Activated CD8-positive, alpha-beta memory T cell treated with anti-CD3 and anti-CD28 coated beads, Interleukin-2, amount 50 U/mL, for 4 hours (primary cell): Measurements from ENCODE around the gene RASSF3.
"Not testable (repeated sequence)": the region's sequence is repeated elsewhere in the genome, so short reads cannot be mapped to it uniquely, and the experiment has no call there.

Source experiments
- DNase-seq: peaks from one replicate; pipeline ENCODE4 v3.0.0-alpha.2; 2020

The RASSF3 gene

DNA sequence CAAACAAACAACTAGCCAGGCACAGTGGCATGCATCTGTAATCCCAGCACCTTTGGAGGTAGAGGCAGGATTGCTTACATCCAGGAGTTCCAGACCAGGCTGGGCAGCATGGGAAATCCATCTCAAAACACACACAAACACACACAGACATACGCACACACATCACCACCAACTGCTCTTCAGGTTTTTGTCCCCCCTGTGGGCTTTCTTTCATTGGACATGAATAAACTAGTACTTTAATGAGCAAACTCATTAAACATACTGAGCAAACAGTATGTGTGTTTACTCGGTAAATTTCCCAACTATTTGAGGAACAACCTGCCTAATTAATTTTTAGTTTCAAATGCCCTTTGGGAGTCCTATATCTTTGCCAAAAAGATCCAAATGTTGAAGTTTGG, 10.1 kb upstream of the RASSF3 start:
- no peak for DNase-seq

DNA sequence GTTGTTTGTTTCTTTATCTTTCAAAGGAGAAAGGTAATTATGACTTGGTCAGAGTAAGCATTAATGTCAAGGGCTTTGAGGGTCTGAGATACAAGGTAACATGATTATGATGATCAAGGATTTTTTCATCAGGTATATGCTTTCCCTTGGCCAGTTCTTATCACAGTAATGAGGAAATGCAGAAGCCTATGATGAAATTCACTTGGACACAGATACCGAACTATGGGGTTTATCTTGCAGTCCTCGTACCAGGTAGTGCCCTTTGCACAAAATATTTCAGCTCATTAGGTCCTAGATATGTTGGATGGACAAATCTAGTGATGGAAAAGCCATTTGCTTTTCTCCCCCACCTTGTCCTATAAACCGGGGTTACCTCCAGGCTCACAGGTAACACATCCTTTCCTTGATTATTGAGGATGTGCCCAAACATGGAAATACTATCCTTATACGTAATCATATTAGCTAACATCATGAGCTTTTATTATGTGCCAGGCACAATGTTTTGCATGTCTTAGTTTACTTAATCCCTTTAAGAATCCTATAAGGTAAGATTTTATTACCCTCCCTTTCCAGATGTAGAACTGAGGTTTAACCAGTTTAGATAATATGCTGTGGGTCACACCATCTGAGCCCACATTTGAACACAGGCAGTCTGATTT, 7.0 kb upstream of the RASSF3 start:
- no peak for DNase-seq

DNA sequence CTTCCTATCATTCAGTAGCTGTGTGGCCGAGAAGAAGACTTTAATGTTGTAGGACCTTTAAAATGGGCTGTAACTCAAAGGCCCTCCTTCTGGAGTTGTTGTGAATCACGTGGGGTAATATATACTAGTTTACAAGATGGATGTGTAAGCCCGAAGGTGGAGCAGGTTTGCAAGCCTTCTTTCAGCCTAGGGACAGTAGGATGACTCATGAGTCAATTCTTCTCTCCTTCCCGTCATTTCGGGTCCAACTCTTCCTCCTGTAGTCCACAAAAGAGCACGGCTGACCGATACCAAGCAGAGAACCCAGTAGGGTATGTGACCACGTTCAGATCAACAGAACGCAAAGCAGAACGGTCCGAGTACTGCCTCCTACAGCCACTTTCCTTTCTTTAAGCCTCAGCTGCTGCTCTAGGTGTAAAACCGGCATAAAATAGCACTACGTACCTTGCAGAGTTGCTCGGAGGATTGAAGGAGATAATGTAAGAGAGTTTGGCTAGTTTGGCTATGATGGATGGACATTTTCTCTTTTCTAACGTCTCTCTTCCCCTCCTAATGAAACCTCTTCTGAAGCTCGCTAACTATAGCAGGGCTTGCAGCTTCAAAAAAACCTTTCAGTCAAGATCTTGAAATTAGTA, 1.3 kb upstream of the RASSF3 start:
- DNase-seq = peak; percentile 41

DNA sequence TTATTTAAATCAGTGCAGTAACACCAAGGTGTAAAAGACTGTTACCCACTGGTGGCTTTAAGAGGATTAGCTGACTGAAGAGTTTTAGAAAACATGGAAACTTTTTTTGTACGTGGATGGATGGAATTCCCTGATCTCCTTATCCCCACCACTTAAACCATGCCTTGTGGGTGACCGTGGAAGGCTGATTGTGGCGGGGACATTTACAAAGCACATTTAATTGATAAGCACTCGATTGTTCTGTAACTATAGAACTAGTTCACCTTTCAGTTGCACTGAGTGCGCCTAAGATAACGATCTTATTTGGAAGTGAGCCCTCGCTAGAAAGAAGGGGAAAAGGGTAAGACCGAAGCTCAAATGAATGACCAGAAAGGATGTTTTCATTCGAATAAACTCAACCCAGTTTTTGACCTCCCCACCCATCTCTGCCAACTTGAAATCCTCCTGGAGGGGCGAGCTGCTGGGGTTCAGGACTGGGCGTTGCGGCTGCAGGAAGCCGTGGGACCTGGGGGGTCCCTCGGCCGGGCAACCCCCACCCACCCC, 688 bp upstream of the RASSF3 start:
- no peak for DNase-seq

DNA sequence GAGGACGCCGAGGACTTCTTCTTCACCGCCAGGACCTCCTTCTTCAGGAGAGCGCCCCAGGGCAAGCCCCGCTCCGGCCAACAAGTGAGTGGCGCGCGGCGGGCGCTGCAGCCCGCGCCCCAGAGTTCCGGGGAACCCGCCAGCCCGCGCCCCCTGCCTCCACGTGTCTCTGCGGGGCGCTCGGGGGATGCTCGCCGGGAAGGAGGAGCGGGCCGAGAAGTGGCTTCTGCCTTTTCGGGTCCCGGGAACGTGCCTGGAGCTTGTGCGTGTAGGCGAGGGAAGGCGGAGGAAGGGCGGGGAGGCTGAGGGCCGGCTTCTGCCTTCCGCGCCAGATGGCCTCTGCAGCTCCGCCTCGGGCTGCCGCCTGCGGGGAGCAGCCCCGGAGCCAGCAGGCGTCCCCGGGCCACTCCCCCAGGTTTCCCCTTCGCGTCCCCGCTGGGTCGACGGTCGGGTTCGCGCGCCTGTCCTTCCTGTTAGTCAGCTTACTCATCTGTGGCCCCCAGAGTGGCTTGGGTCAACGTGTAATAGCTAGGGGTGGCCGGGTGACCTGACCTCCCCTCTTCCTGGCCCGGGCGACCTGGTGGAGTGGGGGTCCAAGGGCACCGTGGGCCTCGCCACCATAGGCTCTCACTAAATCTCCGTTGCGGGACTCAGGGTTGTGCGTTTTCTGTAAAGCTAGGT, 505 bp downstream of the RASSF3 start:
- peak; percentile 70 for DNase-seq

DNA sequence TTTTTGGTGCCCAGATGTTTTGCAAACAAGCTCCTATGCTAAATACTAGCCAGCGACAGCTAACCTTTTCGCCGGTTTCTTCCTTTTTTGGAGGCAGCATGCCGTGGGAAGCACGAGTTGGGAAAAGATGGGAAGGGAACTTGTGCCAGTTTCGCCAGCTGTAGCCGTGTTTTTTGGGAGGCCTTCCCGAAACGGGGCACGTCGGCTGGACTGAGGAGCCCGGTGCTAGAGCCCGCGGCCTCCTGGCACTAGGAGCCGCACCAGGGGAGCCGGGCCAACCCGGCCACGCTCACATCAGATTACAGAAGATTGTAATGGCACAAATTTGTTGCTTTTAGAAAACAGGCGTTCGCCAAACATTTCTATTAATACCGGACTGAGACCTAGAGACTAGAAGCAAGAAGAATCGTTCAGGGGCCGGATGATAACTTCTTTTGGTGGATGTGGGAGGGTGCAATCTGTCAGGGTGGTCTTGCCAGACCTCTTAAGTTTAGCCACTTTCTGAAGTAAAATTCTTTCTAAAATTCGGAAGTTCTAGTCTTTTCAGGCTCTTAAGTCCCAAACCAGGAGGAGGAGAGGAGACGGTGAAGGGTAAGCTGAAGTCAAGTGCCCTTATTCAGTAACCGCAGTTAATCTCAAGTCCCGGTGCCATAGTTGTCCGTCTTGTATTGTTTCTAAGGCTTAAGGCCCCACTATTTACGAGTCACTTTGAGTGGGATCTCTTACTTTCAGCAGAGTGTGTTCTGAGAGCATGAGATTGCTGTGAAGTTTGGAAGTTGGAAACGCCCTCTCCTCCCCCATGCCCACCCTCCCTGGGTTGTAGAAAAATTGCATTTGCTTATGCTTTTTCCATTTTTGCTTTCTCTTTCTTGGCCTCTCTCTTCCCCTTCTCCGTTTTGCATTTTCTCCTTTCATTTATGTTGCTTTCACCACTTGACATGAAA, 1.3 kb downstream of the RASSF3 start:
- DNase-seq = peak; percentile 24

DNA sequence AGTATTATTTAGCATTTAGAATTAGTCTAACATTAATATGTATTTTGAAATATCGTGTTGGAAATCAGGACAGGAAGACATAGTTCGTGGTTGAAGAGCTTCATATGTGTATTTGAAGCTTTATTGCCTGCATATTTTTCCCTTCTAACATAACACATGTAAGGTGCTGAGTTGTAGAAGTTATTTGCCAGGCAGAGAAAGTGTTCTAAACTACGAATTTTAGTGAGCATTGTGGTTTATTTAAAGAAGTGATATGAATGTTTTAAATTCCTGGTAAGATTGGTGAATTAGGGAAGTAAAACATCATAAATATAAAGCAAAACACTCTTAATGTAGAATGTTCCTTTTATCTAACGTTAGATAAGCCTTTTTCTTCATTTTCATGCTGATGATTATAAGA, 2.5 kb downstream of the RASSF3 start:
- no peak for DNase-seq

DNA sequence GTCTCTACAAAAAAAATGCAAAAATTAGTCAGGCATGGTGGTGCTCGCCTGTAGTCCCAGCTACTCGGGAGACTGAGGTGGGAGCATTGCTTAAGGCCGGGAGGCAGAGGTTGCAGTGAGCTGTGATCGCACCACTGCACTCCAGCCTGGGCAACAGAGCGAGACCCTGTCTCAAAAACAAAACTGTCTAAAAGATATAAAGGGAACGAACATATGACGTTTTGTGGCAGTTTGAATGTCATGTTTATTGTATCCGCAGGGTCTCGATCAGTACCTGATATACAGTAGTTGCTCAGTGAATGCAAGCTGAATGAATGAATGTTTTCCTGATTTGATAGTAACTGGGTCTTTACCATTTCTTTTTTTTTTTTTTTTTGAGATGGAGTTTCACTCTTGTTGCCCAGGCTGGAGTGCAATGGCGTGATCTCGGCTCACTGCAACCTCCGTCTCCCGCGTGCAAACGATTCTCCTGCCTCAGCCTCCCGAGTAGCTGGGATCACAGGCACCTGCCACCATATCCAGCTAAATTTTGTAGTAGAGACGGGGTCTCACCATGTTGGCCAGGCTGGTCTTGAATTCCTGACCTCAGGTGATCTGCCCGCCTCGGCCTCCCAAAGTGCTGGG, 3.6 kb downstream of the RASSF3 start:
- DNase-seq = not testable (repeated sequence)

DNA sequence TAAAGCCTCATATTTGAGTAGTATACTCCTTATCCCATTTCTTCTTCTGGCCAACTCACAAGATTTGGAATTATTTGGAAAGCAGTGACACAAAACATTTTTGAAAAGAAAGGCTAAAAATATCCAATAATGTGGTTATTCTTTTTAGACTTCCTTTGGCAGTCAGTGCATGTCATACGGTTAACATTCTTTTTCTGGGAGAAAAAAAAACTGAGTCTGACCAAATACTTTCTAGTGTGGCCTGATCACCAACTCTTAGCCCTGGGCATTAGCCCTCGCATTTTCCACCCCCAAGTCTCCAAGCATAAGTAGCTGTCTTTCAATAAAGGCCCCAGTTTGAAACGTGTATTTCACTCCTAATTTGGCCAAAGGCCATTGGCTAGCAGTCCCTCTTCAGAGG, 5.9 kb downstream of the RASSF3 start:
- no peak for DNase-seq

DNA sequence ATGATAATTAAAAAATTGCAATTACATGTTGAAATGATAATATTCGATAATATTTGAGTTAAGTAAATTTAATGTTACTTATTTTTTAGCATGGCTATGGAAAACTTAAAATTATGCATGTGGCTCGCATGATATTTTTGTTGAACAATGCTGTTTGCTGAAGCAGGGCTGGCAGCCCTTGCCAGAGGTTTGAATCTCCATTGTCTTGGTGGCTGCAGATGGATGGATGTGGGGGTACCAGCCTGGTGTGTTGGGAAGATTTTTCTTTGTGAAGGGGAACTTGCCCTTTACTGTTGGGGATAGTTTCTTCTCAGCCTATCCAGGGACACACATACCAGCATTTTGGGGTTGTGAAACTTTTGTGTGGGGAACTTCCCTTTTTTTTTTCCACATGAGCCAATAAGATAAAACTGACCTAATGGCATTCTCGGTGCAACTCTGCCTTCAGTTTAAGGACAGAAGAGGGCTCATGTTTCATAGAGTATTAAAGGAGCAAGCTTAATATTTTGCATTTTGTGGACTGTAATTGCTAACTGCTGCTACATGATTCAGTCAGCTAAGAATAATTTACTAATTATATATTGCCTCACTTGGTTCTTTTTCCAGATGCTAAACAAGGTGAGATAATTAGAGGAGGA, 8.8 kb downstream of the RASSF3 start:
- DNase-seq = no peak

DNA sequence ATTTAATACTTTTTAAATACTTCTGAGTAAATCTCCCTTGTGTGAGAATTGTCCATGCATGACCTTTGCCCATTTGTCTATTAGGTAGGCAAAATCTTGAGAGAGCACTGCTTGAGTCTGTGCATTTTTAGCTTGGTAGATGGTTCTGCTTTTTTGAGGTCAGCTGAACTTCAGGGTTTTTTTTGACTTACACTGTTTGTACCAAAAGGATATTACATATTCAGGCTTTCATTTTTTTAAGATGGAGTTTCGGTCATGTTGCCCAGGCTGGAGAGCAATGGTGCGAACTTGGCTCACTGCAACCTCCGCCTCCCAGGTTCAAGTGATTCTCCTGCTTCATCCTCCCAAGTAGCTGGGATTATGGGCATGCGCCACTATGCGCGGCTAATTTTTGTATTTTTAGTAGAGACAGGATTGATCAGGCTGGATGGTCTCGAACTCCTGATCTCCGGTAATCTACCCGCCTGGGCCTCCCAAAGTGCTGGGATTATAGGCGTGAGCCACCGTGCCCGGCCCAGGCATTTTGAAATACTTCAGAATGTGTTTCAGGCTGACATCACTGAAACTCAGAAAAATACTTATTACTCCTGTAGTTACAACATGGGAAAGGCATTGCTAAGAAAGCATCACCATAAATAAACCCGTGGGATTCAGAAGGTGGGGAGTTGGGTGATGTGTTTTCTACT, 11.1 kb downstream of the RASSF3 start:
- DNase-seq = no peak

DNA sequence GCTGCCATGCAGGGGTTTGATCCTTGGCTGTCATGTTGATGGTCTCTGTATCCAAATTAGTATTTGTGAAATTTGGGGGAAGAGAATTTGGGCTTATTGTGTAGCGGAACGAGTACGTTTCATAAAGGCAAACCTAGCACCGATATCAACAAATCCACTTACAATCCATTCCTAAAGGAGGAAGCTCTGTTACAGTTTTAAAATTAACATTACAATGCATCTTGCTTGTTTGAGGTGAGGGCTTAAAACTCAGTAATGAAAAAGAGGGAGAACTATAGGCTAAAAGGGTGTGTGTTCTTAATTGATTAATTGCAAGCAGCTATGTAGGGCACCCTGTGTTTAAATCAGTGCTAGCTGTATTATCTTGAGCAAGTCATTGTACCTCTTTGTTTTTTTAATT, 13.7 kb downstream of the RASSF3 start:
- no peak for DNase-seq

DNA sequence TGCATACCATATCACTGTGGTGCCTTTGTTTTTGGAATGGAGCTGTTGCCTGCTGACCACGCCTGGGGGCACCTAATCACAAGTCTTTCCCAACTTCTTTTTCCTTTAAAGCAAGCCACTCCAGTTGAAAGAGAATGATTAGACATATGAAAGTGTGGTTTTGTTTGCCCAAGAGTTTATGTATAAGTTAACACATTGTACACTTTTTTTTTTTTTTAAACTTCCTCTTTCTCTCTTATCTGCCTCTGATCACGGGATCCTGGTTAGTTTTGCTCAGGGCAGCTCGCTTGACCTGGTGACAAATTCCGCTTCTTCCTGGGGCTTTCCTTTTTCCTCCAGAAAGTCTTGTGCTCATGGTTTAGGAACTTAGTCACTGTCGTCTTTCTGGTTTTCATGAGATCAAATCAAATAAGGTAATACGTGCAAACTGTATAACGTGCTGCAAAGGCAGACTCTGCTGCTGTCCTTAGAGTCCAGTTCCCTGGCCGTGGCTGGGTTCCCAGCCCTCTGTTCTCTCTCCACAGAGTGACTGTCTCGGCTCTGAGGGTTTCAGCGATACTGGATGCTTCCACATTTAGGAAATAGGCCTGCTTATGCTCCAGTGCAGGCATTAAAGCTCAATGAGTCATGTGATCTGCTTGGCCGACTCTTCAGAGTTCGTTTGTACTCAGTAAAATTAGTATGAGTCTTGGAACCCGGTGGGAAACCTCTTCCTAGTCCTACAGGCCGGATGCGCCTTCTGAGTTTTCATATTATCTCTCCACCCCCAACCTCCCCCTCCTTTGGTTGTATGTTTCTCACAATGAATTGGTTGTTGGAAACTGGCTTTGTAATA, 15.2 kb downstream of the RASSF3 start:
- DNase-seq = no peak

DNA sequence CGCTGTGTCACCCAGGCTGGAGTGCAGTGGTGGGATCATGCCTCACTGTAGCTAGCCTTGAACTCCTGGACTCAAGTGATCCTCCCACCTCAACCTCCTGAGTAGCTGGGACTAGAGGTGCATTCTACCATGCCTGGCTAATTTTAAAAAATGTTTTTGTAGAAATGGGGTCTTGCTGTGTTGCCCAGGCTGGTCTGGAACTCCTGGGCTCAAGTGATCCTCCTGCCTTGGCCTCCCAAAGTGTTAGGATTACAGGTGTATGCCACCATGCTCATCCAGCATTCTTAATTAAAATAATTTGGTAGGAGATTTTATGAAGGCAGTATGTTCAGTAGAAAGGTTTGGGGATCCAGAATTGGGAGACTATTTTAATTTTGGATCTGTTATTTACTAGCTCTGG, 16.3 kb downstream of the RASSF3 start:
- not testable (repeated sequence) for DNase-seq

DNA sequence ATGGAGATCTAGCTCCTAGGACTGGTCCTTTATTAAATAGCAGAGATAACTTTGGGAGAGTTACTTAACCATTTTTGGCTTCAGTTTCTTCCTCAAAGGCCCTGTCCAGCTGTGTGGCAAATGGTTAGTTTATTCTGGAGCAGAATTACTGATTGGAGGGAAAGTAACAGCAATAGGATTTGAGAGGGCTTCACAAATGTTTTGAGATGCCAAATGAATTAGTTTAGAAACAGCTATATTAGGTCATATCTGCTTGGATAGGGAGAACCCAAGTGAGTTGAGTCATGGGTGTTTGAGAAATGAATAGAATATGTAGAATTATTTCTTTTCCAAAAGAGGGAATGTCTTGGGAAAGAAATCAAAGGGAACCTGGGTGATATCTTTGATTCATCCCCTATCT, 17.5 kb downstream of the RASSF3 start:
- DNase-seq = no peak

DNA sequence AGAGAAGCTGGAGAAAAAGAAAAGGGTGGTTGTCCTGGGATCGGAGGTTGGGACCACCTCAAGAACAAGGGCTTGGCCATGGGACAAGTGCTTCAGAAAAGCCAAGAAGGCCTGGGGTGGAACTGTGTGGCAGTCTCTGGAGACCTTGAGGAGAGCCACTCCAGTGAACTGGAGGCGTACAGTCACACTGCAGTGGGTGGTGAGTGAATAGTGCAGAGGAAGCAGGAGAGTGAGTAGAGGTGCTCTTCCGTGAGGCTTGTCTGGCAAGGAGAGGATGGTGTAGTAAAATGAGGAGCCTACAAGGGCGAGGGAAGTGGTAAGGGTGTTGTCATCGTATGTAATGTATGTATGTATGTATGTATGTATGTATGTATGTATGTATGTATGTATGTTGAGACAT, 20.9 kb downstream of the RASSF3 start:
- DNase-seq = no peak

DNA sequence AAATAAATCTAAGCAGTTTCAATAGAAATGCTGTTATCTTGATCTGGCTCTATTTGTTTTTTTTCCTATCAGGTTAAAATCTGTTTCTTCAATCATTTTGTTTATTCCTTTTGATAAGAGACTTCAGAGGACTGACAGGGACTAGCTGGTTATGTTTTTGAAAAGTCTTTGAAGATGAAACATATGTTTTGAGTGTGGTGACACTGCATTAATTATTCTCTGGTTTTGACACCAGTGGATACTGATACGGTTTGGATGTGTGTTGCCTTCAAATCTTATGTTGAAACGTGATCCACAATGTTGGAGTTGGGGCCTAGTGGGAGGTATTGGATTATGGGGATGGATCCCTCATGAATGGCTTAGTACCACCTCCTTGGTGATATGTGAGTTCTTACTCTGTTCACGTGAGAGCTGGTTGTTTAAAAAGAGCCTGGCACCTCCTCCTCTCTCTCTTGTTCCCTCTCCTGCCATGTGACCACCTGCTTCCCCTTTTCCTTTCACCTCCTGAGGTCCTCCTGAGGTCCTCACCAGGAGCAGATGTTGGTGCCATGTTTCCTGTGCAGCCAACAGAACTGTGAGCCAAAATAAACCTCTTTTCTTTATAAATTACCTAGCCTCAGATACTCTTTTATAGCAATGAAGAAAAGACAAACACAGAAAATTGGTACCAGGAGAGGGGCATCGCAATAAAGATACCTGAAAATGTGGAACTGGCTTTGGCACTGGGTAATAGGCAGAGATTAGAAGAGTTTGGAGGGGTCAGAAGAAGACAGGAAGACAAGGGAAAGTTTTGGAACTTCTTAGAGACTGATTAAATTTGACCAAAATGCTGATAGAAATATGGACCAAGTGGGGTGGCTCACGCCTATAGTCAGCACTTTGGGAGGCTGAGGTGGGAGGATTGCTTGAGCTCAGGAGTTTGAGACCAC, 23.0 kb downstream of the RASSF3 start:
- DNase-seq = no peak

DNA sequence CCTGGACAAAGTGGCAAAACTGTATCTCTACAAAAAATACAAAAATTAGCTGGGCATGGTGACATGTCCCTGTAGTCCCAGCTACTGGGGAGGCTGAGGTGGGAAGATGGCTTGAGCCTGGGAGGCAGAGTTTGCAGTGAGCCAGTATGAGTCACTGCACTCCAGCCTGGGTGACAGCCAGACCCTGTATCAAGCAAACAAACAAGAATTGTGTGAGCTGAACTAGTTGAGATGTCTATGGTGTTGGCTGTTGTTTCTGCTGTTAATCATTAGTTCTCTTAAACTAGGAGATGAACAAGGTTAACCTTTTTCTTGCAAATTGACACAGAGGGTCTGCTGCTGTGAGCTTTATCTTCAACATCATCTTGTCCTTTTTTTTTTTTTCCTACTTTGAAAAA, 23.6 kb downstream of the RASSF3 start:
- DNase-seq = peak; percentile 48

DNA sequence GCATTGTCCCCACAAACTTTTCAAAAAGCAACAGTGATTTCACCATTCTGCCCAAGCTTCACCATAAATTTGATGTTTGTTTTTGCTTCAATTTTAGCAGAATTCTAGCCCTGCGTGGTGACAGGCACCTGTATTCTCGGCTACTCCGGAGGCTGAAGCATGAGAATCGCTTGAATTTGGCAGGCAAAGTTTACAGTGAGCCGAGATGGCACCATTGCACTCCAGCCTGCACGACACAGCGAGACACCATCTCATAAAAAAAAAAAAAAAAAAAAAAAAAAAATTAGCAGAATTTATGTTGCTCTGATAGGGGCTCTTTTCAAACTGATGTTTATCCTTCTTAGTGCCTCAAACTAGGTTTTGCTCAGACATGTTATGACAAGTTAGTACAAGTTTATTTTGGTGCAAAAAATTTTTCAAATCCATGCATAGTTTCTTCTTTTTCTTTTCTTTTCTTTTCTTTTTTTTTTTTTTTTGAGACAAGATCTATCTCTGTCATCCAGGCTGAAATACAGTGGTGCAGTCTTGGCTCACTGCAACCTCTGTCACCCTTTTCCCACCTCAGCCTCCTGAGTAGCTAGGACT, 24.3 kb downstream of the RASSF3 start:
- no peak for DNase-seq
